ENCODE results near the gene CHEK2.
"Not testable (repeated sequence)": the region's sequence is repeated elsewhere in the genome, so short reads cannot be mapped to it uniquely, and the experiment has no call there.

The CHEK2 gene

DNA sequence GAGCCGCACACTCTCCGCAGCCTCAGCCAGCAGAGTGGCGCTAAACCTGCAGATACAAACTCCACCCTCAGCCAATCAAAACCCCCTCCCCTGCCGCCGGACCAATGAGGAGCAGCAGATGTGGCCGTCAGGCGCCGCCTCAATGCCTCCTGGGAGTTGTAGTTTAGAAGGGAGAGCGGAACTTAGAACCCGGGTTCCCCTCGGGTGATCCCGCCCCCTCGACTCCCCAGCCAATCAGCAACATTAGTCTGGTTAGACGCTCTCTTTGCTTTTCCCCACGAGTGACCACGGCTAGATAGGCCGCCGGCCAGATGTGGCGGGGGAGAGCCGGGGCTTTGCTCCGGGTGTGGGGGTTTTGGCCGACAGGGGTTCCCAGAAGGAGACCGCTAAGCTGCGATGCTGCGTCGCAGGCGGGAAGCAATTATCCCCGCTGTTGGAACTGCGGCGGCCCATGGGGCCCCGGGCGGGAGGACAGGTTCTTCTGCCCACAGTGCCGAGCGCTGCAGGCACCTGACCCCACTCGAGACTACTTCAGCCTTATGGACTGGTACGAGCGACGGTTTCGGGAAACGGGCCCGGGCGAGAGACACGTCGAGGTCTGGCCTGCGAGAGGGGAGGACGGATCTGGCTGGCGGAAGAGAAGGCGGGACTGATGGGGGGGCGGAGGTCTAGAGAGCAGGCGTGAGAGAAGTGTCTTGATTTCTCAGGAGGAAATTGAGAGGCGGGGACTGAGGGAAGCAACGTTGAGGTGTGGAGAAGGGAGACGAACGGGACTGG, at the start of gene CHEK2, which contains the start of gene HSCB:
TSS of gene CHEK2 (minus strand) at position 36 of the 777 bp plus-strand sequence. CDS start 7,099 bp downstream, outside the sequence.
TSS of gene HSCB (plus strand) at position 255 of the 777 bp plus-strand sequence. CDS start at position 312, 57 bp downstream.
- peak; percentile 94 to 96 for DNase-seq

DNA sequence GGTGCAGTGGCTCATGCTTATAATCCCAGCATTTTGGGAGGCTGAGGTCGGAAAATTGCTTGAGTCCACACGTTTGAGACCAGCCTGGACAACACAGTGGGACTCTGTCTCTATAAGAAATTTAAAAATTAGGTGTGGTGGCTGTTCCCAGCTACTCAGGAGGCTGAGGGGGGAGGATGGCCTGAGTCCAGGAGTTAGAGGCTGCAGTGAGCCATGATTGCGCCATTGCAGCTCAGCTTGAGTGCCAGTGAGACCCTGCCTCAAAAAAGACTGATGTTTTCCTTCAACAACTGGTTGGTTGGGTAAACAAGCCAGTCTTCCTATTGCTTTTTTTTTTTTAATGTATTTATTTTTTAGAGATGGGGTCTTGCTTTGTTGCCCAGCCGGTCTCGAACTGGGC, 49.5 kb upstream of the CHEK2 start:
- no peak for DNase-seq

DNA sequence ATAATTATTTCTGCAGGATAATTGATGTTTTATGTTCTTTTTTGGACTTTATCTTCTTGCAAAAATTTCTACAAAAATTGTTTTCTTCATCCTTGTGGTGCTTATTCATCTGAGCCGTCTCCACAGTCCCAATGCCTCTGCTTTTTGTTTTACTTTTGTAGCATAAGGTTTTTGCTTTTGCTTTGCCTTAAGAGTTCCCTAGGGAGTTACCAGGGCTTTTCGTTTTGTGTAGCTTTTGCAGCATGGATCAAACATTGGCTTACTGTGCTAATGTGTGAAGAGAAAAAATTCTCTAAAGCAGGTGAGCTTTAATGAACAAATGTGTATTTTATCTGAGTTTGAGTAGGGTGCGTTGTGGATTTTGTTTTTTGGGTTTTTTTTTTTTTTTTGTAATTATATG, 47.0 kb upstream of the CHEK2 start:
- DNase-seq = no peak

DNA sequence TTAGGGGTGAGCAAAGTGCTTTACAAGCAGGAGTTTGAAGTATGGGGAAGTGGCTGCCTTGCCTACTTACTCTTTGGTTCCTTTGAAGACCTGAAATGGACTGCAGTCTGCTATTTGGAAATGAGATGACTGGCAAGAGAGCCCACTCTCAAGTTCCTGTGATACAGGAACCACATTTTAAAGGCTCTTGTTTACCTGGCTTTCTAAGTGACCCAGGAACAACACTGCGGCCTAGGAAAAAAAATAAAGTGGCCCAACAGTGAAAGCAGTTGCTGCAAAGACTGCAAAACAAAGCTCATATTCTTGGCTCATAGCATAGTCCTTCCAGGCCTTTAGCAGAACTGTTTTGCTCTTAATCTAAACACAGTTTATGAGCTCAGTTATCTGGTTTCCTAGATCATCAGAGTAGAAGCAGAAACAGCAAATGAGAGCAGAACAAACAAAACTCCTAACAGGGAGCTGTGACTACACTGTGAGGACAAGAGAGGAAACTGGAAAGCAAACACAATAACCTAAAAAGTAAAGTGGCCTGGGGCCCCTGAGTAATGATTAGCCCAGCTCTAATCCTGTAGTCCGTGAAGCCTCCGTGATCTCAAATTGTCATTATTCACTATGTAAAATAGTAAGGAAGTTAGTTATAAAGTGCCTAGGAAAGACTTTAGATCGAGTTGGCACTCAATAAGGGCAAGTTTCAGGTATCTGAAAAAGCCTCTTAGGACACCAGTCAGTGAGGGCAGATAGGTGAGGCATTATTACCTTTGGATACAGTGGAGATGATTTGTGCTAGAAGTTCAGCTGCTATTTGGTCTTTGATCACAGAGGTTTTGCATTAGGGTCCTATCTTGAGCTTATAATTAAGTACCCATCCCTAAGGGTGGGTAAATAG, 42.4 kb upstream of the CHEK2 start:
- DNase-seq = no peak

DNA sequence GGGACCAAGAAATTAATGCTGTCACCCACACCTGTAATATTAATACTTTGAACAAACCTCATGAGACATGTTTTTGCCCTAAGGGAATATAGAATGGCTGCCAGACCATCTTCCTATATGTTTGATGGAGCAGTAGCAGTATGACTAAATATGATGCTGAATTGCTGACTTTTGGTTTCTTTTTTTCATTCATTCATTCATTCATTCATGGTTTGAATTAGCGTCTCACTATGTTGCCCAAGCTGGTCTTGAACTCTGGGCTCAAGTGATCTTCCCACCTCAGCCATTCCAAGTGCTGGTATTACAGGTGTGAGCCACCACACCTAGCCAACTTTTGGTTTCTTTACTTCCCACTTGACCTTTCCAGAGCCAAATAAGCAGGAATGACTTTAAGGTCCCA, 38.7 kb upstream of the CHEK2 start:
- no peak for DNase-seq

DNA sequence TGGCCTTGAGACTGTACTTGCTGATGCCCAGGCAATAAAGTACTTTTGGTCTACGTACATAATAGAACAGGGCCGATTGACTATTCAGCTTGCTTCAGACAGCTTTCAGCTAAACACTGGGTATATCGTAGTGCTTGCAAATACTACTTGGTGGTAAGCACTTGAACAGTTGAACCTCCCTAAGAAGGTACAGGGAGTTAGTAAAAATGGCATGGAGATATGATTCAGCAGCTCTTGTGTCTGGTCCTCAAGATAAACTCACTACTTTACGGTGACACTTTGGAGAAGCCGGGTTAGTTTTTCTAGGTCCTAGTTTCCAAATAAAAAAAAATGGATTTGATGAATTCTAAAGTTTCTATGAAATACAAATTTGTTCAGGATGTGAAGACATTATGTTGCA, 38.2 kb upstream of the CHEK2 start:
- DNase-seq = no peak

DNA sequence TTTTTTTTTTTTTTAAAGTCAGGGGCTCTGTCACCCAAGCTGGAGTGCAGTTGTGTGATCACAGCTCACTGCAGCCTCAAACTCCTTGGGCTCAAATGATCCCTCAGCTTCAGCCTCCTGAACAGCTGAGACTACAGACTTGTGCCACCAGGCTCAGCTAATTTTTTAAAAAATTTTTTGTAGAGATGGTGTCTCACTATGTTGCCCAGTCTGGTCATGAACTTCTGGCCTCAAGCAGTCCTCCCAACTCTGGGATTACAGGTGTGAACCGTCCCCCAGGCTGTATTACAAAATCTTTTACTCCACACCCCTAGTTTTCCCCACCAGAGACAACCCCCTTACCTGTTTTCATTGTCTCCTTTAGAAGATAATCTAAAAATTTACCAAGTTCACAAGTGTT, 32.8 kb upstream of the CHEK2 start:
- DNase-seq = no peak

DNA sequence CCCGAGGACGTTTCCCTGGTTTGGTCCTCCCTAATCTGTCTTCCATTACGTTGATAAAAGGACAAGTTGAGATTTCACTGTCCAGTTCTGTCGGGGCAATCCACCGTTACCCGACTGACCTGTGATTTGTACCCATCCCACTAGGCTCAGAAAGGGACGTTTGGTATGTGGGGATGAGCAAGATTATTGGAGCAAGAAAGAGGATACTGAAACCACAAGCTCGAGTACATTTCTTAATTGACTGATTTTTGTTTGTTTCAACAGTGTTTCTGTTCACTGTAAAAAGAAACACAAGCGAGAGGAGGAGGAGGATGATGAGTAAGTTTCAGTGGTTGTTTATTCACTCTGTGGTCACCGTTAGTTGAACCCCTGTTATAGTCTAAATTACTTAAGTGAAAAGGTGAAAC, 31.8 kb upstream of the CHEK2 start:
- peak; percentile 24 to 28 for DNase-seq

DNA sequence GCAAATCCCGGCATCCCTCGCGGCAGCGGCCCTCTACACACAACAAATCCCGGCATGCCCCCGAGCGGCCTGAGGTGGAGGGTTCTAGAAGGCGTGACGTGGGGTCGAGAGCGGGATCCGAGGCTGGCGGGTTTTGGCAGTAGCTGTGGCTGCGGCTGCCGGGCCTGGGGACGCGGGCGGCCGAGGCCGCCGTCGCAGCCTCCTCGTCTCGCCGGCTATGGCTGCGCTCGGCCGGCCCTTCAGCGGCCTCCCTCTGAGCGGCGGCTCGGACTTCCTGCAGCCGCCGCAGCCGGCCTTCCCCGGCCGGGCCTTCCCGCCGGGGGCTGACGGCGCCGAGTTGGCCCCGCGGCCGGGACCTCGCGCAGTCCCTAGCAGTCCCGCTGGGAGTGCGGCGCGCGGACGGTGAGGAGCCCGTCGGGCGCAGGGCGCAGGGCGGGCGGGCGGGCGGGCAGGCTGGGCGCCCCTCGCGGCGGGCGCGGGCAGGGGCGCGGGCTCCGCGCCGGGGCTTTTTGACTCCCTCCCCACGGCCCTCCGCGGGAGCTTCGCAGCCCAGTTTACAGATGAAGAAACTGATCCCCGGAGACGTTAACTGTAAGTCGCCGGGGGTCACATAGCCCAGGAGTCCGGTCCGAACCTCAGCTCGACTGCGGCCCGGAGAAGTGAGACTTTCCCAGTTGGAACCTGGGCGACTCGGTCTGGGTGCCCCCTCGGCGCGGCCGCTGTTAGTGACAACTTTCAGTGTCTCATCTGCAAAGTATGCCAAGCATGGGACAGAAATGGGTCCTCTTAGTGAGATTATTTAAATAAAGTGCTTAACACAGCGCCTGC, 31.2 kb upstream of the CHEK2 start, which contains the start of gene CCDC117:
TSS of gene CCDC117 (plus strand) at position 63 of the 828 bp plus-strand sequence. CDS start at position 218, 155 bp downstream.
- DNase-seq = peak; percentile 80 to 82

DNA sequence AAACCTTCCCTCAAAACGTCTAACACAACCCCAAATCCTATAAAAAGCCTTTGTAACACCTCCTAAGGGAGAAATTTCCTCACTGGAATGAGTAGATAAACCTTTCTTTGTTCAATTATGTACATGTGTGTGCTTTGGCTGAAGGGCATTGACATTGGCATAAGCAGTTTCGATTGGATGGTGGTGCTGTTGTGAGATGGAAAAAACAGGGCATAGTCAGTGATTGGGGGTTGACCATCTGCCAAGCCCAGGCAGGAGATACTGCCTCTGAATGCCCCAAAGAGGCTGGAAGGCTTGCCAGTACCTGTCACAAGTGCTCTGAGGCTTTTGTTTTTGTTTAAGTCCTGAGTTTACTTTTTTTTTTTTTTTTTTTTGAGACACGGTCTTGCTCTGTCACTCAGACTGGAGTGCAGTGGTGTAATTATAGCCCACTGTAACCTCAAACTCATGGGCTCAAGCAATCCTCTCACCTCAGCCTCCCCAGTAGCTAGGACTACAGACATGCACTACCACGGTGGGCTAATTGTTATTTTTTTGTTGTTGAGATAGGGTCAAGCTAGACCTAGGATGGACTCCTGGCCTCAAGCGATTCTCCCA, 29.7 kb upstream of the CHEK2 start:
- no peak for DNase-seq

DNA sequence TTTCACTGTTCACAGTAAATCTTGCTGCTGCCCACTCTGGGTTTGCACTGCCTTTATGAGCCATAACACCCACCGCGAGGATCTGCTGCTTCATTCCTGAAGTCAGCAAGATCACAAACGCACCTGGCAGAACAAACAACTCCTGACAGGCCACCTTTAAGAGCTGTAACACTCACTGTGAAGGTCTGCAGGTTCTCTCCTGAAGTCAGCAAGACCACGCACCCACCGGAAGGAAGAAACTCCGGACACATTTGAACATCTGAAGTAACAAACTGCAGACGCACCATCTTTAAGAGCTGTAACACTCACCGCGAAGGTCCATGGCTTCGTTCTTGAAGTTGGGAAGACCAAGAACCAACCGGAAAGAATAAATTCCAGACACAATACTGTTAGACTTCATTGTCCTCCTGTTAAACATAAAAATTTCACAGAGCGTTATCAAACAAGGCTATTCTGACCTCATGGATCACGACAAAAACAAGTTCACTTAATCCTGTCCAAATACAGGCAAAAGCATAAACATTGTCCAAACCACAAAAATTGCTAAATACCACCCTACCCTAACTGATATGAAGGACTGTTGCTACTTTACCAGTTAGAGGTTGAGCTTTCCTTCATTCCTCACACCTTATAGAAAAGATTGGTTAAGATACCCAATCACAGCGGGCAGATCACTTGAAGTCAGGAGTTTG, 27.9 kb upstream of the CHEK2 start:
- DNase-seq = no peak

DNA sequence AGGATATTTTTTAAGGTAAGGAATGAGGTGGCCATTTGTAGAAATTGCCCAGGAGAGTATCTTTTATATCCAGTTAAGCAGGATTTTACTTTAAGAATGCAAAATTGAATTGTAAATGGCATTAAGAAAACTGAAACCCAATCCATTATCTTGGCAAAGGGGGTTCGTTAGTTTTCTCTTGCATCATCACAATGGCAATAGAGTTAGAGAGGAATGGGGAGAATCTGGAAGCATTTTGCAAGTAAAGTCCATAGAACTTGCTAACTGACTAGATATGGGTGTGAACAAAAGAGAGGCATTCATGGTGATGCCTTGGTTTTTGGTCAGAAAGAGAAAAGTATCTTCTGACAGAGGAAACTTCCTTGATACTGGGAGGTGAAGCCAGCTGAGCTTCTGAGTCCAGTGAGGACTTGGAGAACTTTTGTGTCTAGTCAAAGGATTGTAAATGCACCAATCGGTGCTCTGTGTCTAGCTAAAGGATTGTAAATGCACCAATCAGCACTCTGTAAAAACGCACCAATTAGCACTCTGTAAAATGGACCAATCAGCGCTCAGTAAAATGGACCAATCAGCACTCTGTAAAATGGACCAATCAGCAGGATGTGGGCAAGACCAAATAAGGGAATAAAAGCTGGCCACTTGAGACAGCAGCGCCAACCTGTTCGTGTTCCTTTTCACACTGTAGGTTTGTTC, 27.2 kb upstream of the CHEK2 start:
- DNase-seq = no peak

DNA sequence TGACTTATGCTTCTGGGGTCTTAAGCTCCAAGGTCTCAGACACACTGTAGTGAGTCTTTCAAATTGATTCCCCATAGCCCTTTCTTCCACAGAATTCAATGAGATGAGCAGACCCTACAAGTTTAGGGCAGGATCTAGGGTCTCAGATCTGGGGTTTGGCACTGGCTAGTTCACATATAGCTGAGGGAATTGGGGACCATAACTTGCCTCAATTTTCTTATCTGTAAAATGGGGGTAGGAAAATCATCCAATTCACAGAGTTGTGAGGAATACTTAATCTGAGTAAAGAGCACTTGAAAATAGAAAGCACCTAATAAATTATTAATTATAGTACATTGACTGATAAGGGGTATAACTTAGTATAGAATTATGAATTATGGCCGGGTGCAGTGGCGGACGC, 25.0 kb upstream of the CHEK2 start:
- no peak for DNase-seq

DNA sequence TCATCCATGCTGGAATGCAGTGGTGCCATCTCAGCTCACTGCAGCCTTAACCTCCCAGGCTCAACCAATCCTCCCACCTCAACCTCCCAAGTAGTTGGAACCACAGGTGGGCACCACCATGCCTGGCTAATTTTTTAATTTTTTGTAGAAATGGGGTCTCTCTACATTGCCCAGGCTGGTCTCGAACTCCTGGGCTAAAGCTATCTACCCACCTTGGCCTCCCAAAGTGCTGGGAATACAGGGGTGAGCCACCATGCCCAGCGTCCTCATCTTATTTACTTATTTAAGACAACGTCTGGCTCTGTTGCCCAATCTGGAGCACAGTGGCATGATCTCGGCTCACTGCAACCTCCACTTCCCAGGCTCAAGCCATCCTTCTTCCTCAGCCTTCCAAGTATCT, 20.4 kb upstream of the CHEK2 start:
- DNase-seq = not testable (repeated sequence)

DNA sequence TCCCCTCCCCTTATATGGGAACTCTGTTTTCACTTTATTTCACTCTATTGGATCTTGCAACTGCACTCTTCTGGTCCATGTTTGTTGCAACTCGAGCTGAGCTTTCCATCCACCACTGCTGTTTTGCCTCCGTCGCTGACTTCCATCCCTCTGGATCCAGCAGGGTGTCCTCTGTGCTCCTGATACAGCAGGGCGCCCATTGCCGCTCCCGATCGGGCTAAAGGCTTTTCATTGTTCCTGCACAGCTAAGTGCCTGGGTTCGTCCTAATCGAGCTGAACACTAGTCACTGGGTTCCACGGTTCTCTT, 19.8 kb upstream of the CHEK2 start:
- no peak for DNase-seq

DNA sequence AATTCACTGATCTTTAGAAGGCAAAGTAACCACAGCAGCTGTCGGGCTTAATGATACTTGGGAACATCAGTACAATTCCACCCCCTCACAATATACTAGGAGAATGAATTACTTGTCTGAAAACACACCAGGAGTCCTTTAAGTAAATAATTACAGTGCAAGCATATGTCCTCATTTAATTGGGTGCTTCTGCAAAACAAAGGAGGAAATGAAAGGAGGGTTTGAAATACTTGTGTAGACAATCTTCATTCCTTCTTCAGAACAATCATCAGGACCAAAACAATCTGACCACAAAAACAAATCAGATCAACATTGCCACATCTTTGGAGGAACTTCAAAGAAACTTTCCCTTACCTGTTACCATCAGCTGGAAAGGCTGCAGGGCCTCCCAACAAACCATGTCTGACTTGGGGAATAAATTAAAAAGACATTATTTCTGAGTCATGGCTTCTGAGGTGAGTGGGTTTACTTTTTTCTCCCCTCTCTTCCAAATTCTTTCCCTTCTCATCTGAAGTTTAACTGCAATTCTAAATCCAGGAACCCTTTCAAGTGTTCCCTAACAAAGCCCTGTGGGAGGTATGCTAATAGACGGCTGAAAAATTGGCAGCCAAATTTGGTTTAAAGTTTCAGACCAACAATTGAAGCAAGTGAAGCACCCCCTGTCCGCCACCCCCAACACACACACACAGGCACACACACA, 18.4 kb upstream of the CHEK2 start:
- DNase-seq = no peak

DNA sequence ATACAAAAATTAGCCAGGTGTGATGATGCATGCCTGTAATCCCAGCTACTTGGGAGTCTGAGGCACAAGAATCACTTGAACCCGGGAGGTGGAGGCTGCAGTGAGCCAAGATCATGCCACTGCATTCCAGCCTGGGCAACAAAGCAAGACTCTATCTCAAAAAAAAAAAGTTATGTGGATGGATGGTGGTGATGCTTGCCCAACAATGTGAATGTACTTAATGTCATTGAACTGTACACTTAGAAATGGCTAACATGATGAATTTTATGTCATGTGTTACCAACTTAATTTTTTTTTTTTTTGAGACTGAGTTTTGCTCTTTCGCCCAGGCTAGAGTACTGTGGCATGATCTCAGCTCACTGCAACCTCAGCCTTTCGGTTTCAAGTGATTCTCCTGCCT, 12.9 kb upstream of the CHEK2 start:
- not testable (repeated sequence) for DNase-seq

DNA sequence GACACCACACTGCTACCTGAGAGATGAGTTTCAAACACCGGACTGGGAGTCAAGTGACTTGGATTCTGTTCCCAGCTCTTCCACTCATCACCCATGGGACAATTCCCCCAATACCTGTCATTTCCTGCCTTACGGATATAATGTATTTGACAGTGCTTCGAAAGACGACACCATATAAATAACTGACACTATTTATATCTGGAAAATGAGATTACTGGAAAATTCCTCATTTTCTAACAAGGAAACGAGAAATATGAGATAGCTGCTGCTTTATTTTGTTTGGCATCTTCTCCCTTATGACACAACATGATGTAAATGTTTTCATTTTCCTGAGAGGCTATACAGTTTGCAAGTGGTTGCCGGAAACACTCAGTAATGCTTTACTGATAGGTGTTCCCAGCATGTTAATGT, 8.9 kb upstream of the CHEK2 start:
- DNase-seq = no peak

DNA sequence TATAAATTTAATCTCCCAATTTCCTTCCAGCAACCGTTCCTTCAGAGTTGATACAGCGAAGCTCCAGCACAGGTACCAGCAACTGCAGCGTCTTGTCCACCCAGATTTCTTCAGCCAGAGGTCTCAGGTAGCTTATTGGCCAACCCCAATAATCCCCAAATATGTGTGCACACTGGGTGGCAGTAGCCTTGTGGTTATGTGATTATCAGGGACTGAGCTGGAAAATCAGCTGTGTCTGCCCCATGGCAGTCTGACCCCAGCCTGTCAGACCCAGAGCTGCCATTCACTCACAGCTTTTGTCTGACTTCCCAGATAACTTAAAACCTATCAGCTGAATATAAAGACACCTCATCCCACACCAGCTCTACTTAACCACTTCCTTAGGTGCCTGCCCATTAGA, 2.2 kb upstream of the CHEK2 start:
- DNase-seq = no peak

DNA sequence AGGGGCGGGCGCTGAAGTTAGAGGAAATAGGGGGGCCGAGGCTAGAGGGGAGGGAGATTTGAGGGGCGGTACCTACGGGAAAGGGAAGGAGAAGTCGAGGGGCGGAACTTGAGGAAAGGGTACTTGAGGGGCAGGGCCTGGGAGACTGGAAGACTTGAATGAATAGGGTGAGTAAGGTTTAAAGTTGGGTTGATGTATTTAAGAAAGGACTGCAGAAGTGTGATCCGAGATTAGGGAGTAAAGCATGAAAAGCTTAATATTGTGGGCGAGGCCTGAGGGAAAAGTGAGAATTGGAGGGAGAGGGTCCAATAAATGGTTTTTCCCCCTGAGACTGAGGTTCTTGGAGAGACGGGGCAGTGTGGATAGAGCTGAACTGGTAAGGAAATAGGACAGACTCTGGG, 942 bp upstream of the CHEK2 start:
- no peak for DNase-seq

All from AML-193 (cell line).